HUES64 (cell line): ENCODE measurements around the gene FBL.

ENCODE experiments used
- H3K27ac ChIP-seq: 2 replicates; pipeline ENCODE4 v1.7.0; 2013; ENCODE audit warnings: low read depth, low read length, inconsistent platforms
- H3K27me3 ChIP-seq: 2 replicates; pipeline ENCODE4 v1.6.1; 2013; ENCODE audit warnings: mild to moderate bottlenecking, low read length; ENCODE audit not compliant: insufficient read depth
- H3K36me3 ChIP-seq: 2 replicates; pipeline ENCODE4 v1.6.1; 2013; ENCODE audit warnings: mild to moderate bottlenecking, low read length; ENCODE audit not compliant: insufficient read depth
- H3K4me1 ChIP-seq: 2 replicates; pipeline ENCODE4 v1.6.1; 2013; ENCODE audit warnings: mild to moderate bottlenecking, low read length, moderate library complexity; ENCODE audit not compliant: insufficient read depth
- H3K4me3 ChIP-seq: 2 replicates; pipeline ENCODE4 v1.5.1; 2013; ENCODE audit warnings: mild to moderate bottlenecking, low read length, moderate library complexity
- H3K9ac ChIP-seq: 2 replicates; pipeline ENCODE4 v1.6.1; 2013; ENCODE audit warnings: mild to moderate bottlenecking, low read depth, low read length
- H3K9me3 ChIP-seq: 2 replicates; pipeline ENCODE4 v1.6.1; 2013; ENCODE audit warnings: low read depth, low read length; ENCODE audit not compliant: insufficient read depth
- WGBS: fragments of 150-250, 120-280 bp; methylation state at CpG from one replicate; pipeline ENCODE4 v1.1.7; 2013; ENCODE audit warnings: missing lambda C conversion rate; 5-methylcytosine and 5-hydroxymethylcytosine counted together

Gene FBL

GRCh38 chr19:39852882-39853281 is 6.7 kb upstream of the FBL start:
- H3K36me3 ChIP-seq, result no peaks in the 10 kb centered on the region
- H3K4me3 ChIP-seq, result no peak overlapping the region
- WGBS, result 94% methylated on average over 7 of the region's 7 CpGs
- H3K4me1 ChIP-seq, result no peaks in the 10 kb centered on the region
- no peak overlapping the region for H3K27ac ChIP-seq
- no peak overlapping the region for H3K9ac ChIP-seq
- no peaks in the 10 kb centered on the region for H3K27me3 ChIP-seq
- H3K9me3 ChIP-seq, result no peaks in the 10 kb centered on the region

GRCh38 chr19:39850892-39851291 is 4.7 kb upstream of the FBL start:
- 71% methylated on average over 2 of the region's 2 CpGs for WGBS

GRCh38 chr19:39848392-39848791 is 2.2 kb upstream of the FBL start:
- Histone ChIP-seq H3K9ac (no peak overlapping the region), H3K27me3 (no peaks in the 10 kb centered on the region), H3K27ac (no peak overlapping the region), H3K9me3 (no peaks in the 10 kb centered on the region), H3K4me1 (peaks cover 27% of the 10 kb centered on the region), H3K4me3 (no peak overlapping the region), H3K36me3 (no peaks in the 10 kb centered on the region)
- 91% methylated on average over 4 of the region's 4 CpGs for WGBS

More at GRCh38 chr19:39850892-39851291, 4.7 kb upstream of the FBL start:
- Histone ChIP-seq H3K27me3 (no peaks in the 10 kb centered on the region), H3K36me3 (no peaks in the 10 kb centered on the region), H3K9ac (no peak overlapping the region), H3K27ac (no peak overlapping the region), H3K4me1 (peaks cover 12% of the 10 kb centered on the region), H3K9me3 (no peaks in the 10 kb centered on the region), H3K4me3 (no peak overlapping the region)

GRCh38 chr19:39847525-39847924 is 1.3 kb upstream of the FBL start:
- Histone ChIP-seq H3K4me3 (no peak overlapping the region), H3K27me3 (no peaks in the 10 kb centered on the region), H3K4me1 (peaks cover 27% of the 10 kb centered on the region), H3K9me3 (no peaks in the 10 kb centered on the region), H3K9ac (no peak overlapping the region), H3K27ac (no peak overlapping the region), H3K36me3 (no peaks in the 10 kb centered on the region)
- 98% methylated on average over 6 of the region's 6 CpGs for WGBS

GRCh38 chr19:39846678-39847486 is 703 bp upstream of the FBL start:
- Histone ChIP-seq H3K36me3 (no peaks in the 10 kb centered on the region), H3K9ac (peak overlapping the region; percentile 55), H3K4me1 (peaks cover 27% of the 10 kb centered on the region), H3K27me3 (no peaks in the 10 kb centered on the region), H3K27ac (peak overlapping the region; percentile 70), H3K4me3 (peak overlapping the region; percentile 82), H3K9me3 (no peaks in the 10 kb centered on the region)
- 60% methylated on average over 12 of the region's 12 CpGs for WGBS

- peak overlapping the region; percentile 81 for H3K9ac ChIP-seq
- H3K27ac ChIP-seq, result no peak overlapping the region
- H3K36me3 ChIP-seq, result peaks cover 7% of the 10 kb centered on the region
- H3K4me3 ChIP-seq, result peak overlapping the region; percentile 82
- H3K9me3 ChIP-seq, result no peaks in the 10 kb centered on the region
- H3K27me3 ChIP-seq, result no peaks in the 10 kb centered on the region
- 2% methylated on average over 17 of the region's 17 CpGs for WGBS
- H3K4me1 ChIP-seq, result peaks cover 27% of the 10 kb centered on the region
These were observed 621 bp downstream of the FBL start for GRCh38 chr19:39845584-39845932.

GRCh38 chr19:39845172-39845571 is 1.0 kb downstream of the FBL start:
- H3K4me1 ChIP-seq, result peaks cover 27% of the 10 kb centered on the region
- no peaks in the 10 kb centered on the region for H3K27me3 ChIP-seq
- H3K4me3 ChIP-seq, result peak overlapping the region; percentile 82
- no peak overlapping the region for H3K27ac ChIP-seq
- WGBS, result 34% methylated on average over 4 of the region's 5 CpGs
- peak overlapping the region; percentile 81 for H3K9ac ChIP-seq
- peaks cover 9% of the 10 kb centered on the region for H3K36me3 ChIP-seq
- H3K9me3 ChIP-seq, result no peaks in the 10 kb centered on the region

- H3K27ac ChIP-seq, result no peak overlapping the region
These were observed 2.0 kb downstream of the FBL start for GRCh38 chr19:39843919-39844793.

GRCh38 chr19:39842693-39843435 is 3.3 kb downstream of the FBL start:
- H3K4me3 ChIP-seq, result no peak overlapping the region
- H3K36me3 ChIP-seq, result peaks cover 32% of the 10 kb centered on the region
- peaks cover 27% of the 10 kb centered on the region for H3K4me1 ChIP-seq
- WGBS, result 94% methylated on average over 7 of the region's 7 CpGs
- H3K27me3 ChIP-seq, result no peaks in the 10 kb centered on the region
- peak overlapping the region; percentile 54 for H3K9ac ChIP-seq
- no peaks in the 10 kb centered on the region for H3K9me3 ChIP-seq
- H3K27ac ChIP-seq, result no peak overlapping the region

More at GRCh38 chr19:39843919-39844793, 2.0 kb downstream of the FBL start:
- H3K27me3 ChIP-seq, result no peaks in the 10 kb centered on the region
- H3K9me3 ChIP-seq, result no peaks in the 10 kb centered on the region
- peaks cover 20% of the 10 kb centered on the region for H3K36me3 ChIP-seq
- peaks cover 27% of the 10 kb centered on the region for H3K4me1 ChIP-seq
- peak overlapping the region; percentile 82 for H3K4me3 ChIP-seq
- H3K9ac ChIP-seq, result no peak overlapping the region
- 82% methylated on average over 4 of the region's 4 CpGs for WGBS

GRCh38 chr19:39841041-39841440 is 5.1 kb downstream of the FBL start:
- Histone ChIP-seq H3K9me3 (no peaks in the 10 kb centered on the region), H3K27ac (no peak overlapping the region), H3K27me3 (no peaks in the 10 kb centered on the region), H3K4me1 (peaks cover 15% of the 10 kb centered on the region), H3K36me3 (peaks cover 51% of the 10 kb centered on the region), H3K9ac (no peak overlapping the region), H3K4me3 (no peak overlapping the region)
- WGBS, result 93% methylated on average over 4 of the region's 4 CpGs

- WGBS, result 92% methylated on average over 17 of the region's 17 CpGs
- Histone ChIP-seq H3K4me3 (no peak overlapping the region), H3K9me3 (no peaks in the 10 kb centered on the region), H3K27me3 (no peaks in the 10 kb centered on the region), H3K36me3 (peaks cover 56% of the 10 kb centered on the region), H3K4me1 (peaks cover 15% of the 10 kb centered on the region), H3K9ac (no peak overlapping the region), H3K27ac (no peak overlapping the region)
These were observed 5.7 kb downstream of the FBL start for GRCh38 chr19:39840492-39840891.
